ENCODE data around the gene KIAA0408.

Gene KIAA0408

GRCh38 chr6:127459231-127459641 is at the start of gene KIAA0408:
Gene KIAA0408, minus strand, starts transcription at chr6:127459389. Its CDS starts 5,408 bp downstream, at chr6:127453981.
- peak; percentile 29 for DNase-seq

GRCh38 chr6:127506894-127507293 is 47.7 kb upstream of the KIAA0408 start:
- no peak for DNase-seq

GRCh38 chr6:127503022-127503421 is 43.8 kb upstream of the KIAA0408 start:
- DNase-seq, result no peak

GRCh38 chr6:127497410-127497809 is 38.2 kb upstream of the KIAA0408 start:
- no peak for DNase-seq

- DNase-seq, result no peak
These were observed 37.3 kb upstream of the KIAA0408 start for GRCh38 chr6:127496471-127496870.

GRCh38 chr6:127494240-127494767 is 35.1 kb upstream of the KIAA0408 start:
- no peak for DNase-seq

GRCh38 chr6:127489248-127489647 is 30.1 kb upstream of the KIAA0408 start:
- DNase-seq, result no peak

- DNase-seq, result no peak
These were observed 27.7 kb upstream of the KIAA0408 start for GRCh38 chr6:127486934-127487333.

- no peak for DNase-seq
These were observed 25.1 kb upstream of the KIAA0408 start for GRCh38 chr6:127484212-127484863.

- DNase-seq, result no peak
These were observed 24.3 kb upstream of the KIAA0408 start for GRCh38 chr6:127483399-127484055.

GRCh38 chr6:127482325-127482724 is 23.1 kb upstream of the KIAA0408 start:
- no peak for DNase-seq

- DNase-seq, result no peak
These were observed 22.4 kb upstream of the KIAA0408 start for GRCh38 chr6:127481628-127482027.

GRCh38 chr6:127481111-127481510 is 21.9 kb upstream of the KIAA0408 start:
- DNase-seq, result no peak

- DNase-seq, result no peak
These were observed 18.5 kb upstream of the KIAA0408 start for GRCh38 chr6:127477658-127478057.

- DNase-seq, result no peak
These were observed 16.6 kb upstream of the KIAA0408 start for GRCh38 chr6:127475823-127476176.

- no peak for DNase-seq
These were observed 16.1 kb upstream of the KIAA0408 start for GRCh38 chr6:127475135-127475822.

GRCh38 chr6:127471379-127472255 is 12.4 kb upstream of the KIAA0408 start:
- no peak for DNase-seq

- no peak for DNase-seq
These were observed 9.7 kb upstream of the KIAA0408 start for GRCh38 chr6:127468936-127469335.

- no peak for DNase-seq
These were observed 7.2 kb upstream of the KIAA0408 start for GRCh38 chr6:127466416-127466815.

GRCh38 chr6:127464881-127465459 is 5.8 kb upstream of the KIAA0408 start:
- DNase-seq, result no peak

- DNase-seq, result no peak
These were observed 5.1 kb upstream of the KIAA0408 start for GRCh38 chr6:127464161-127464880.

GRCh38 chr6:127463056-127463455 is 3.9 kb upstream of the KIAA0408 start:
- no peak for DNase-seq
